GM18873 (cell line): Measurements from ENCODE around the gene MS4A6E.

Experiments used
- ATAC-seq: cut with Tn5 transposase; IDR thresholded peaks from one replicate; pipeline ENCODE4 v1.9.1; 2021; ENCODE audit warnings: mild to moderate bottlenecking, moderate library complexity, moderate number of reproducible peaks; ENCODE audit not compliant: unreplicated experiment, low FRiP score

MS4A6E gene

DNA sequence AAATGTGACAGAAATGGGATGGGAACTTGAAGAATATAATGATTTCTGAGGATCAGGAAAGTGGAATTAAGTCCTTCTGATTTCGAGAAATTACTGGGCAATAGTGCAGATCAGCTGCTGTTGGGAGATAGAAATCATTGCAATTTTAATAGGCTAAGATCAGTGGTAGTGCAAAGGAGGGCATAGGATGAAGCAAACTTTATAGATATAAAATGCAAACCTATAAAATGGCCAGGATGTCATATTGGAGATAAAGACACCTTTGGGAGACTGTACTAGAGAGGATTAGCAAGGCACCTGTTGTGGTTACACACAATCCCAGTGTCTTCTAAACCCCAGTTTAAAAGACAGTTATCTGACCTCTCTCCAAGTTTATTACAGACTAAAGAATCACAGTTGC is 44.8 kb downstream of the MS4A6E start:
- ATAC-seq: no peak

DNA sequence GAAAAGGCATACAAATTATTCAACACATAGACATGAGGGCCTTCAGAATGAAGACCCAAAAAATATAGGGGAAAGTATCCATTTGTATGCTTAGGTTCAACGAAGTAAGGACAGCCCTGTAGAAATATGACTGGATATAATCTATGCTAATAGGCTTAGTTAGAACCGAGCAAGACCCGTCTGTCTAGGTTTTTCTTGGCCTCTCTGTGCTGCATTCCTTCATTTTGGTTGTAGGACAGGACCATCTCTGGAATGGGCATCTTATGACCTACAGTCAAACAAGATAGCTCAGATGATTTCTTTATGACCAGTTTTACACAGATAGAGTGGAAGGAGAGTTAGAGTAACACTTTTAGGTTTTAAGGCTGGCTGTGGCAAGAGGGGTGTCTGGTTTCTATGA is 45.7 kb downstream of the MS4A6E start:
- ATAC-seq: no peak

DNA sequence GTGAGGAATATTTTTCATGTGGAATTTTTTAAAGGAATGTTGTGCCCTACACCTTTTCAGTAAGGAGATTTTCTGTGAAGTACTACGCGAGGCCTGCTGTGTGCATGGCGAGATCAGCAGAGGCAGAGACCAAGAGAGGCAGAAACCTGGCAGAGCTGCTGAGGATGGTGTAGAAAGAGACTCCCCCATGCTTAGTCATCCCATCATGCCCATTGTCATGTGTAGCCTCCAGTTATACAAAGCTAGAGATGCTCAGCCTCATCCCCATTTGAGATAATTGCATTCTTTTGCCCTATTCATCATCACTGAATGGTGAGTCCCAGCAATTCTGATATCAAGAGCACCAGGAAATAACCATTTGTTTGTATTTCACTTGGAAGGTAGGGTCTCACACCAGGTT is 48.3 kb downstream of the MS4A6E start:
- ATAC-seq: no peak

DNA sequence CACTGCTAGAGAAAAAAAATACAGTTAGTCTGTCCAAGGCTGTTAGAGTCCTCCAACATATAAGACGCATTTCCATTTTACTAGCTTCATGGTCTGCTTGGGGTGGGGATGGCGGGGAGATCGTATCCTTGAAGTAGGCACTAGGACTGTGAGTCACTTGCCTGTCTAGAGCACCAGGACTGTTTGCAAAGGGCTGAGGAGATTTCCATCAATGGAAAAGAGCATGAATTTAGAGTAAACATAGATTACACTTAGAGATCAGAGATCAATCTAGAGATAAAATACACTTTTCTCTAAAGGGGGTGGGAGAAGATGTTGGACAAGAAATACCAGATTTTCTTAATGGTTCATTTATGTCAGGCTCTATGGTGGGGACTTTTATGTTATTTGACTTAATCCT is 49.5 kb downstream of the MS4A6E start:
- no peak for ATAC-seq

DNA sequence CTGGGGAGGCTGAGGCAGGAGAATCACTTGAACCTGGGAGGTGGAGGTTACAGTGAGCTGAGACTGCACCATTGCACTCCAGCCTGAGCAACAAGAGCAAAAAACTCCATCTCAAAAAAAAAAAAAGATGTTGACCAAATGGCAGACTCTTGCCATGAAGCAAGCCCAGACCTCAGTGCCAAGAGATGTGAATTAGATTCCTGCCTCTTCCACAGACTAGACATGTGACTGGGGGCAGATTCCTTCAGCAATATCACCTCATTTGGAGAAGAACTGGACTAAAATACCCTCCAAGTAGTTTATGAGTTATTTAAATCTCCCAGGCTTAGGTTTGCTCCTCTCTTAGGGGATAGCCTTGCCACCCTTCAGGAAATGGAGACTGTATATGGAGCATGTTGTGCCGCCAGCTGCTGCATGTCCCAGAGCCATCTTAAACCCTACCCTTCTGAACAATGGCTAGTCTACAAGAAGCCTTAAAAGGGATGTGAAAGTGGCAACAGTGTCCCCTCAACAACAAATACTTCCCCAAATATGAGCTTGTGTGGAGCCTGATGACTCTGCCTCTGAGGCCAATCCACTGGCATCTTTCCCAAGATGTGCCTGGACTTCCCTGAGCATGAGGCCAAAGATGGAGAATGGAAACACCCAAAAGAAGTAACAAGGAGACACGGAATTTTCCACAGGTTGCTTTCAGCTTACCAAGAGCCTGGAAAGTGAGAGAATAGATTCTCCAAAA is 50.5 kb downstream of the MS4A6E start:
- peak; percentile 49 for ATAC-seq

DNA sequence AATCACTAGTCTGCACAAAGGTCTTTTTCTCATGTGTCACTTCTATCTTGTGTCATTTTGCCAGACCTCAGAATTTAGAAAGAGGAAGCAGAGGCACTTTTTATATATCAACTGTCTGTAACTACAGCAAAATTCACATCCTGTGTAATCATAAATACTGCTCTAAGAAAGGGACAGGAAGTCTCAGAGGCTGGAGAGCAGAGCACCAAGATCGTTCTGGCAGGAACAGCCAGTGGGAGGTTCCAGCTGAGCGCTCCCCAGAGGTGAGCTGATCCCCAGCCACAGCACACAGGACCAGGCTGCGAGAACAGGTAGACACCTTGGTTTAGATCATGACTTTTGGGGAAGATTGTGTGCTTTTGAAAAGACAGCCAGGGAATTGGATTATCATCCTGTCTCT is 51.3 kb downstream of the MS4A6E start, which contains the start of gene MS4A7:
Gene MS4A7 (plus strand): TSS at position 179 of the 400 bp plus-strand sequence. CDS start 4,610 bp downstream, outside the sequence.
- ATAC-seq: peak; percentile 72

DNA sequence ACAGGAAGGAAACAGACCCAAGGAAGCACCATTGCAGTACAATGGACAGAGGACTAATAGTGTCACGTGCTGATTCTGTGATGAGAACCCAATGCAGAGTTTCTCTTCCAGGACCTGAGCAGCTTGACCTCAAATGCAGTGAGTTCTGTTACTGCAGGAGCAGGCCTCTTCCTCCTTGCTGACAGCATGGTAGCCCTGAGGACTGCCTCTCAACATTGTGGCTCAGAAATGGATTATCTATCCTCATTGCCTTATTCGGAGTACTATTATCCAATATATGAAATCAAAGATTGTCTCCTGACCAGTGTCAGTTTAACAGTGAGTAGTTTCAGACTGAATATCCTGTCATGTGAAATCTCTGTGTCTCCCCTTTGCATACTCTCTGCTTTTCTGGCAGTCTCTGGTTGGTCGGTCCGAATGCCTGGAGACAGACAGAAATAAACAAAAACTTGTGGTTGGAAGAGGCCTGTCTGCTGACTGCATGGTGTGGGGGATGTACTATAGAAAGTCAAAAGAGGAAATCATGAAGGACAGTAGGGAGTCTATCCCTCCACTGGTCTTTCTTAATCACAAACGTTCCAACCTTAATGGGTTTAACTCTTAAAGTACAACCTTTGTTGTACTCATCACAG is 62.3 kb downstream of the MS4A6E start:
- peak; percentile 77 for ATAC-seq

DNA sequence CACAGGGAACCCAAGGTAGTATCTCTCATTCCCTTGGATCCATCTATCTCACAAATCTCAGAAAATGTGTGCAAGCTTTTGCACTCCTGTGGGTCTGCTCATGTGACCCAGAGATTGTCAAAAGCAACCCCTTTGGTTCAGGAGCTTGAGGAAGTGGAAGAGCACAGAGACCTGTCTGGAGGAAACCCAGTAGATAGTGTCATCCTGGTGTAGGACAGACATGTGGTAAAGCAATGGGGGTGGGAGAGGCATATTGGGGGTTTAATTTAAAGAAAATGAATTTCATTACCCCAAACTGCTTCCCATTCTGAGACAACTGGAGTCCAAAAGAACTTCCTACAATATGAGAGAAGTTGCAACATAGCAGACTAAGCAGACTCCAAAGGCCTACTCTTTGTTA is 63.4 kb downstream of the MS4A6E start:
- ATAC-seq: no peak
